GM06990 (cell line): ENCODE data around the gene UROD.
A peak's percentile ranks its signal among the peaks of the same experiment; 100 is the strongest.

Experiments used
- DNase-seq: peaks from one replicate; pipeline ENCODE4 v3.0.0-alpha.2; 2011; ENCODE audit not compliant: insufficient read length; ENCODE audit errors: extremely low read depth
- H3K27me3 ChIP-seq: replicated peaks from 2 replicates; pipeline ENCODE4 v1.6.0; 2011; ENCODE audit warnings: low read length; ENCODE audit not compliant: control insufficient read depth, insufficient read depth
- H3K36me3 ChIP-seq: 2 replicates; pipeline ENCODE4 v1.5.1; 2011; ENCODE audit warnings: low read length; ENCODE audit not compliant: control insufficient read depth, insufficient read depth
- H3K4me3 ChIP-seq: replicated peaks from 2 replicates; pipeline ENCODE4 v1.5.1; 2011; ENCODE audit warnings: low read depth, mild to moderate bottlenecking, control low read depth, low read length
- CTCF ChIP-seq: IDR thresholded peaks from 2 replicates; pipeline ENCODE4 v1.5.1; 2011; ENCODE audit warnings: low read length, control low read depth, mild to moderate bottlenecking, inconsistent platforms; ENCODE audit not compliant: insufficient read depth, poor library complexity, severe bottlenecking

Gene UROD

GRCh38 chr1:45009956-45010854 is 1.8 kb upstream of the UROD start:
- TF ChIP-seq CTCF: no peak
- peak overlapping the region; percentile 88 for H3K4me3 ChIP-seq
- H3K36me3 ChIP-seq: peaks cover 25% of the 10 kb centered on the region
- H3K27me3 ChIP-seq: no peaks in the 10 kb centered on the region
- peak; percentile 45 for DNase-seq

GRCh38 chr1:45010855-45011811 is 921 bp upstream of the UROD start, which contains the start of gene HECTD3:
Gene HECTD3, minus strand, starts transcription at chr1:45011324. Its CDS starts 67 bp downstream, at chr1:45011257.
- no peak for TF ChIP-seq CTCF
- H3K36me3 ChIP-seq: peaks cover 20% of the 10 kb centered on the region
- H3K4me3 ChIP-seq: peak within 1 kb of the TSS; percentile 88
- H3K27me3 ChIP-seq: no peaks in the 10 kb centered on the region
- DNase-seq: peak; percentile 84

GRCh38 chr1:45012639-45013278 is 705 bp downstream of the UROD start:
- H3K27me3 ChIP-seq: no peaks in the 10 kb centered on the region
- TF ChIP-seq CTCF: no peak
- DNase-seq: peak; percentile 32
- peaks cover 14% of the 10 kb centered on the region for H3K36me3 ChIP-seq
- H3K4me3 ChIP-seq: peak overlapping the region; percentile 88

- DNase-seq: no peak
- TF ChIP-seq CTCF: no peak
- Histone ChIP-seq H3K27me3 (no peaks in the 10 kb centered on the region), H3K4me3 (no peak overlapping the region), H3K36me3 (peaks cover 9% of the 10 kb centered on the region)
Observed at GRCh38 chr1:45013551-45014209, 1.6 kb downstream of the UROD start.
